ENCODE measurements around the gene ATP6V0D1.
A peak's percentile ranks its signal among the peaks of the same experiment; 100 is the strongest.
"Not testable (repeated sequence)": the region's sequence is repeated elsewhere in the genome, so short reads cannot be mapped to it uniquely, and the experiment has no call there.

Gene ATP6V0D1

GRCh38 chr16:67425061-67425460 lies 55.9 kb downstream of the ATP6V0D1 start:
- DNase-seq = no peak

DNA sequence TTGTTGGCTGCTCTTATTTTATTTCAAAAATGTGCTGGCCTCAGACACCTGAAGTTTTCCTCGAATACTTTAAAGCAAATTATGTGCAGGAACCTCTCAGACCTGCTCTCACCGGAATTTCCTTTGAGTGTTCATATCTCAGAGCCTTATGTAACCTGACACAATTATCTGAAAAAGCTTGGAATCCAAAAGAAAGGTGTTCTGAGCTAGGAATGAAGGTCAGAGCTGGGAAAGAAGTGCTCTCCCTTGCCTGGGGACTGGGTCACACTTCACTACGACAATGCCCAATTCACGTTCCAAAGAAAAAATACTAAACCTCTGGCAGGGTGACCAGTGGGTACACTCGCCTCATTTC lies 56.7 kb downstream of the ATP6V0D1 start:
- DNase-seq = no peak

DNA sequence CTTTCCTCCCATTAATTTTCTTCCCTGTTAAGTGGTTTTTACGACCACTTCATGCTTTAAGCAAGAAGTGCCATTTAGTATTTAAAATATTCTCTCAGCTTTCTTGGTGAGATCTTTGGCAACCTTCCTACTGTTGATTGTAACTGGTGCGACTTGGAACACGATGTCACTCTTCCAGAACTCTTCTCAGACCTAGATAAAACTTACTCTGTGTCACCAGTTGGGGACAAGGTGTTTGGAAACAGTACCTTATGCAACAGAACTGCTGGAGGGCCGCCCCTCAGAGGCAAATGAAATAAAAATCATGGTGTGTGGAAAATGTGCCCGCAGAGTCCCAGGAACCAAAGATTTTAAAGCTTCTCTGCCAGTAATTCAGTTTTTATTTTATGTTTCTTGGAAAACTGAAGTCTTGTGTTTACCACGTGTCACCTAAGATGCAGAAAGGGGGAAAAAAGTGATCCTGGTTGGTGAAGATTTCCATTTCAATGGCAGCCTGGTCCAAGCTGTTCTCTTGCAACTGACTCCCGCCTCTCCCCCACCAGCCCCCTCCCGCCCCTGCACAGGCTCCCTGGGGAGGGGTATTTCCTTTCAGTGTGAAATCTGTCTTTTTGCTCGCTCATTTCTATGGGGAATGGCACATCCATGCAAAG lies 57.2 kb downstream of the ATP6V0D1 start:
- no peak for DNase-seq

DNA sequence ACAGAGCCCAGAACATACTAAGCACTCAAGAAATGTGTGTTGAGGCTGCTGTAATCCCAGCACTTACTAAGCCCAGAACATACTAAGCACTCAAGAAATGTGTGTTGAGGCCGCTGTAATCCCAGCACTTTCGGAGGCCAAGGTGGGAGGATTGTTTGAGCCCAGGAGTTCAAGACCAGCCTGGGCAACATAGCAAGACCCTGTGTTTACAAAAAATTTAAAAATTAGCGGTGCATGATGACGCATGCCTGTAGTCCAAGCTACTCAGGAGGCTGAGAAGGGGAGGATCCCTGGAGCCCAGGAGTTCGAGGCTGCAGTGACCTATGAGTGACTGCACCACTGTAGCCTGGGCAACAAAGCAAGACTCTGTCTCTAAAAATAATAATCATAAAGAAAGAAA lies 57.9 kb downstream of the ATP6V0D1 start:
- DNase-seq = no peak

GRCh38 chr16:67421030-67421429 lies 59.9 kb downstream of the ATP6V0D1 start:
- no peak for DNase-seq

GRCh38 chr16:67419931-67420330 lies 61.0 kb downstream of the ATP6V0D1 start:
- no peak for DNase-seq

DNA sequence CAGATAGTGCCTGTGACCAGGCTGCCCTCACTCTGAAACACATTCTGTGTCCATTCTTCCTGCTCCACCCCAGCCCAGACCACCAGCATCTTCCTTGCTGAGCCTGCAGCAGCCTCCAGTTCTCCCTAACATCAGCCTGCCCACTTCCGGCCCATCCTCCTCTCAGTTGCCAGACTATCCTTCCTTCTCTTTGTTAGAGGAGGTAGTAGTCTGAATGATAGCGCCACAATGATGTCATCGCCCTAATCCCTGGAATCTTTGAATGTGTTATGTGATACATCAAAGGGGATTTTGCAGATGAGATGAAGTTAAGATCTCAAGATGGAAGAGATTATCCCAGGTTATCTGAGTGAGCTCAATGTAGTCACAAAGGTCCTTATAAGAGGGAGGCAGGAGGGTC lies 61.5 kb downstream of the ATP6V0D1 start:
- no peak for DNase-seq

DNA sequence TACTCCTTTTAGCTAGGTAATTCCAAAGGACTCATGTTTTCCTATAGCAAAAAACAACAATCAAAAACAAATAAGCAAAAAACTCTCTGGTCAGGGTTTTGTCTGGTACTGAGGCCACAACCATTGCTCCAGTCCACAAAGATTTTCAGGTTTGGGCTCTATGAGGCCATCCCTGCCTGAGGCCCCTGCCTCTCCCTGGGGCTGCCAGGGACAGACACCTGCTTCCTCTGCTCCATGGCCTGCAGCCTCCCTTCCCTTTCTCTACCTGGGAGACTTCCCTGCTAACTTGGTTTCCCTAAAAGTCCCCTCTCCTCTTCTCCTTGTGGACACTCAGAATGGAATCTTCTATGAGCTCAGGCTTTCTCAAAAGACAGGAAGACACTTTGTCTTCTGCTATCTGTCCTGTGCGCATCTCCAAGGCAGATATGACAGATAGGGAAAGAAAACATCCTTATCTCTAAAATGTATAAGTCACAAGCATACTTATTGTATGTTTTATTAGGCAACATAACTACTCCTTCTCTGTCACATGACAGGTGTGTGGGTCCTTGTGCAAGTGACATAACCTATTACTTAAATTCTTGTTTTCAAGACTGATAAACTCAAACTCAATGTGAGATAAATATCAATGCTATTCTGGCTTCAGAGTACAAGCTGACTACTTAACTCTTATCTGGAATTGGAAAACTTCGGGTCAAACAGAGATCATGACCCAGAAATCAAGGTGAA lies 63.5 kb downstream of the ATP6V0D1 start:
- no peak for DNase-seq

DNA sequence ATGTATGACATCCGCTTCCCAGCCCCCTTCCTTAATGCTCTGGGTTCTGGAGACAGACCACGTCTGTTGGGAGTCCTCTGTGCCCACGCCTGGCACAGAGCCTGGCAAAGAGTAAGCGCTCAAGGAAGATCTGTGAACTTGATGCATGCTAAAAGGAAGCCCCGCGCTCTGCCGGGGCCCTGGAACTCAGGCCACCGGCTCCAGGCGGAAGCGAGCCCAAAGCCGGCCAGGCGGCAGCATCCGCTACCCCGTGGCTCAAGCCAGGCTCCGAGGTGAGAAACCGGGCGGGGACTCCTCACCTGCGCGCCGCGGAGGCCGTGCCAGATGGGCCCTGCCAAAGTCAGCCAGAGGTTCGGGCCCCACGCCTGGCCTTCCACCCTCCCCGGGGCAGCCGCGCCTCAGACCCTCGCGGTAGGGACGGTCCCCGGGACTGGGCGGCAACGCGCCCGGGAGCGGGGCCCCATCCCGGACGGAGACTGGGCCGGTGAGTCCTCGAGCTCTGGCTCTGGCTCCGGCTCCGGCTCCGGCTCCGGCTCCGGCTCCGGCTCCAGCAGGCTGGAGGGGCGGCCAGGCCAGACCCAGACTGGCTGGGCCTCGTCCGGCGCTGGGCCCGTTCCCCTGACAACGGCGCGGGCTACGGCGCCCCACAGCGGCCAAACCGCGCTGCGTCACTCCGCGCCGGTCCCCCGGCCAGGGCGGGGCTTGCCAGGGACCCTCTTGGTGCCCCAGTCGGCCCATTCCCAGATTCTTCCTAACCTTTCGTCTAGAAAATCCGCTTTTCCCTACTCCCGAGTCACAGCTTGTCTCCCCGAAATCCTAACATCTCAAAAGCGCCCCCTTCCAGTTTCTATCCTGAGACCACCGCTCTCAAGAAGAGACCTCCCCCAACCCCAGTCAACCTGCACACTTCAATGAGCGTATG lies 64.8 kb downstream of the ATP6V0D1 start, which contains the start of gene ZDHHC1:
Gene ZDHHC1, minus strand, starts transcription at position 606 of the 922 bp plus-strand sequence. CDS start 8,702 bp downstream, outside the sequence.
- DNase-seq = peak; percentile 30

GRCh38 chr16:67415421-67415820 lies 65.5 kb downstream of the ATP6V0D1 start:
- DNase-seq = not testable (repeated sequence)

- no peak for DNase-seq
Observed at GRCh38 chr16:67413978-67414911, 66.7 kb downstream of the ATP6V0D1 start.

- no peak for DNase-seq
Observed at GRCh38 chr16:67412294-67412693, 68.7 kb downstream of the ATP6V0D1 start.

GRCh38 chr16:67411339-67411738 lies 69.6 kb downstream of the ATP6V0D1 start:
- no peak for DNase-seq

DNA sequence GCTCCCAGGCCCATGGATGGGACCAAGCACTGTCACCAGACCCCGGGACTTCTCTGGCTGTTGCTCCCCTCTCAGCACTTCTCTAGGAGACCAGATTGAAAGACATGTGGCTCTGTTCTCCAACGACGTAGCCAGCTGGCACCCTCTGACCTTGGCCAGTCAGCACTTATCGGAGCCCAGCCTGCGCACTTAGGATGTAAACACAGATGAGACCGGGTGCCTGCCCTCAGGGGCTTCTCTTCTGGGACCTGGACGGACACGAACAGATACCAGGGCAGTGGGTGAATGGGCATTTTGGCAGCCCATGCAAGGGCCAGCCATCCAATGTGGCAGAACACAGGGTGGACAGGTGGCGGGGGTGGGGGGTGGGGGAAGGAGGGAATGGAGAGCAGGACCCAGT lies 71.3 kb downstream of the ATP6V0D1 start:
- DNase-seq = no peak

GRCh38 chr16:67407788-67408452 lies 73.0 kb downstream of the ATP6V0D1 start:
- DNase-seq = no peak

DNA sequence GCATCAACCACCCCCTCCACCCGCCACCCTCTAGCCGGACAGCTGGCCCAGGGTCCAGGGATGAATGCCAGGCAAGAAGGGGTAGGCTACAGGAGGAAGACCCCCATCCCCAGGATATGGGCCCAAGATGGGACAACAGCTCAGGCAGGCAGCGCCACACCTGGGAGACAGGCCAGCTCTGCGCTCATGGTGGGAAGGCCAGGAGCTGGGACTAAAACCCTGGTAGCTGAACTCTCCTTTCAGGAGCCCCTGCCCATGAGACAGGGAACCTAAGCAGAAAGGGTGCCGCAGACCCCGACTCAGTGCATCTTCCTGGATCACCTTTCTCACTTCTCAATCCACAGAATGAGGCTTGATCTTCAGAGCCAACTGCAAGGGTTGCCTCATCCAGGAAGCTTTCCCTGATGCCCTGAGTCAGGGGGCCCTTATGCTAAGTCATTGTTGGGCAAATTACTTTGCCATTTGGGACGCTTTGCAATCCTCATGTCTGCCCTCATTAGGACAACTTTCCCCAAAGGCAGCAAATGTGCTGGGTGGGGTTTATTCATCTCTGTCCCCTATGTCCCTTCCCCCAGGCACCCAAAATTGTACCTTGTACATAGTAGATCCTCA lies 73.7 kb downstream of the ATP6V0D1 start:
- no peak for DNase-seq

- no peak for DNase-seq
Observed at GRCh38 chr16:67406111-67406971, 74.6 kb downstream of the ATP6V0D1 start.

- no peak for DNase-seq
Observed at GRCh38 chr16:67405336-67405735, 75.6 kb downstream of the ATP6V0D1 start.

GRCh38 chr16:67404740-67405226 lies 76.2 kb downstream of the ATP6V0D1 start:
- no peak for DNase-seq

DNA sequence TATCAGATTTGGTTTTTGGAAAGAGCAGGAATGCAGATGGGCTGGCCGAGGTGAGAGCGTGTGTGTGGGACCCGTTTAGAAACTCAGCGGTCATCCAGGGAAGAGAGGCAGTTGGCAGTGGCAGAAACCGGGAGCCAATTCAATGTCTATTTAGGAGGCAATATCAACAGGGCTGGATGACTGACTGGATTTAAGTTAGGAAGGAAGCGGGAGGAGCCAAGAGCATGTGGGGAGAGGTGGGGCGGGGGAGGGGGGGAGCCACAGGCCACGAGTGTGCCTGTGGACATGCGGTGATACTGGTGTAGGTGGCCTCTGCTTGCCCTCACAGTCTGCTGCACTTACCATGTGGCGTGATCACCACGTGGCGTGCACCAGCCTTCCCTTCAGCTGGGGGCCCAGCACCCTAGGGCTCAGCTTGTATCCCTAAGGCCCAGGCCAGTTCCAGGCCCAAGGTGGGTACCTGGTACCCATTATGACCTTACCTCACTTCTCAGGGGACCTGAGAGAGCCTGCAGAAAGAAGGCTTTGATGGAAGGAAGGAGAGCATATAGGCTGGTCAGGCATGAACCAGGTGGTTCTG lies 76.9 kb downstream of the ATP6V0D1 start:
- no peak for DNase-seq

Data from NCI-H774 (cell line).